Calu3 (cell line): ENCODE measurements around the gene TMEM52. TPM values are rescaled to one million over a fixed set of nuclear protein-coding genes. Genes with fewer than 3 reads are reported as not detected.

Source experiments
- BruUV-seq: library from RNA; stranded (reverse); fragments of 400-500 nt; replicated peaks from 2 replicates; lab custom pipeline; 2021; lab: Mats Ljungman, UMichigan
- CTCF ChIA-PET: fragments of 300-600 bp; sonication (Branson Sonifier 250); formaldehyde crosslinking; loops from one replicate; lab custom pipeline; 2022; ENCODE audit warnings: antibody characterized with exemption; lab: Charles Lee
- DNase-seq: peaks from one replicate; pipeline ENCODE4 v3.0.0; 2022
- H3K27ac Mint-ChIP-seq: one replicate; pipeline ENCODE4 v1.8.0; 2022; ENCODE audit warnings: mixed read lengths; ENCODE audit not compliant: unreplicated experiment
- H3K27me3 Mint-ChIP-seq: one replicate; pipeline ENCODE4 v1.8.0; 2022; ENCODE audit warnings: mixed read lengths; ENCODE audit not compliant: unreplicated experiment
- H3K36me3 Mint-ChIP-seq: one replicate; pipeline ENCODE4 v1.8.0; 2022; ENCODE audit warnings: mild to moderate bottlenecking, moderate library complexity, mixed read lengths; ENCODE audit not compliant: insufficient read depth, unreplicated experiment
- H3K4me1 Mint-ChIP-seq: one replicate; pipeline ENCODE4 v1.8.0; 2022; ENCODE audit warnings: mild to moderate bottlenecking, low read depth, mixed read lengths; ENCODE audit not compliant: unreplicated experiment
- H3K4me3 Mint-ChIP-seq: one replicate; pipeline ENCODE4 v1.8.0; 2022; ENCODE audit warnings: mild to moderate bottlenecking, low read depth, moderate library complexity, mixed read lengths; ENCODE audit not compliant: unreplicated experiment
- H3K9me3 Mint-ChIP-seq: one replicate; pipeline ENCODE4 v1.8.0; 2022; ENCODE audit warnings: low read depth, mixed read lengths; ENCODE audit not compliant: unreplicated experiment
- CTCF ChIP-seq: fragments of 200-600 bp; IDR thresholded peaks from one replicate; pipeline ENCODE4 v1.8.0; 2022; ENCODE audit warnings: antibody characterized with exemption; ENCODE audit not compliant: unreplicated experiment
- intact Hi-C: fragments of 100-400 bp; cut with micrococcal nuclease; formaldehyde crosslinking; loops from one replicate; pipeline ENCODE4 v1.10.0; 2022; ENCODE audit not compliant: unreplicated experiment
- total RNA-seq: library from RNA; stranded (reverse); gene quantifications from 2 replicates; pipeline ENCODE4 v1.2.3, GENCODE V29; 2022

Gene TMEM52
- total RNA-seq, 1 experiment from 2014 or later = 1.1 TPM

GRCh38 chr1:1917304-1917976, 1.6 kb downstream of the TMEM52 start:
- intact Hi-C loops = no loop called here
- Mint-ChIP-seq H3K9me3 (no peaks in the 10 kb centered on the region), H3K27me3 (peaks cover 13% of the 10 kb centered on the region), H3K4me3 (no peak overlapping the region), H3K4me1 (no peaks in the 10 kb centered on the region), H3K36me3 (peaks cover 14% of the 10 kb centered on the region), H3K27ac (no peak overlapping the region)
- TF ChIP-seq CTCF = no peak
- CTCF ChIA-PET = no interaction called here
- no peak for DNase-seq
- BruUV-seq = no TSS peak

- TF ChIP-seq CTCF = no peak
- H3K27me3 Mint-ChIP-seq = peaks cover 13% of the 10 kb centered on the region
- no peak for DNase-seq
- no peak overlapping the region for H3K4me3 Mint-ChIP-seq
- intact Hi-C loops = no loop called here
- peaks cover 14% of the 10 kb centered on the region for H3K36me3 Mint-ChIP-seq
- no peaks in the 10 kb centered on the region for H3K9me3 Mint-ChIP-seq
- H3K27ac Mint-ChIP-seq = no peak overlapping the region
- H3K4me1 Mint-ChIP-seq = no peaks in the 10 kb centered on the region
- CTCF ChIA-PET = no interaction called here
- no TSS peak for BruUV-seq
These were observed 2.2 kb downstream of the TMEM52 start for GRCh38 chr1:1916851-1917251.

- H3K9me3 Mint-ChIP-seq = no peaks in the 10 kb centered on the region
- no peak for TF ChIP-seq CTCF
- no TSS peak for BruUV-seq
- CTCF ChIA-PET = no interaction called here
- no peak overlapping the region for H3K27ac Mint-ChIP-seq
- H3K36me3 Mint-ChIP-seq = peaks cover 14% of the 10 kb centered on the region
- intact Hi-C loops = no loop called here
- no peaks in the 10 kb centered on the region for H3K4me1 Mint-ChIP-seq
- DNase-seq = no peak
- H3K4me3 Mint-ChIP-seq = no peak overlapping the region
- peaks cover 13% of the 10 kb centered on the region for H3K27me3 Mint-ChIP-seq
These were observed 2.9 kb downstream of the TMEM52 start for GRCh38 chr1:1915911-1916840.

- H3K4me3 Mint-ChIP-seq = no peak within 1 kb of the TSS
- intact Hi-C loops = no loop called here
- H3K36me3 Mint-ChIP-seq = peaks cover 16% of the 10 kb centered on the region
- no peak for TF ChIP-seq CTCF
- no TSS peak for BruUV-seq
- H3K4me1 Mint-ChIP-seq = peaks cover 2% of the 10 kb centered on the region
- CTCF ChIA-PET = no interaction called here
- no peak for DNase-seq
- H3K9me3 Mint-ChIP-seq = no peaks in the 10 kb centered on the region
- peaks cover 13% of the 10 kb centered on the region for H3K27me3 Mint-ChIP-seq
- H3K27ac Mint-ChIP-seq = no peak within 1 kb of the TSS
These were observed 3.9 kb downstream of the TMEM52 start, which contains the start of gene CALML6 for GRCh38 chr1:1914971-1915692. CALML6 (plus strand) TSS chr1:1915260; CDS start chr1:1915281, 21 bp downstream.
